HepG2 (cell line): ENCODE data around the gene MTFR1L. TPM values are rescaled to one million over a fixed set of nuclear protein-coding genes. Genes with fewer than 3 reads are reported as not detected.

ENCODE experiments used
- EZH2 ChIP-seq: conservative IDR thresholded peaks from 2 replicates; pipeline ENCODE4 v1.6.1; 2012; ENCODE audit warnings: mild to moderate bottlenecking, low read depth, low read length, moderate library complexity
- FOXO1 ChIP-seq: sonication (generic); formaldehyde crosslinking; IDR thresholded peaks from 2 replicates; pipeline ENCODE4 v1.4.0; 2020; ENCODE audit warnings: missing genetic modification reagents
- KDM3A ChIP-seq: IDR thresholded peaks from 2 replicates; pipeline ENCODE4 v1.6.1; 2018; ENCODE audit warnings: low read depth, missing compliant biosample characterization
- MLLT10 ChIP-seq: sonication (generic); formaldehyde crosslinking; IDR thresholded peaks from 2 replicates; pipeline ENCODE4 v1.4.0; 2020; ENCODE audit warnings: missing genetic modification reagents
- NAIF1 ChIP-seq: sonication (generic); formaldehyde crosslinking; IDR thresholded peaks from 2 replicates; pipeline ENCODE4 v1.5.0; 2020; ENCODE audit warnings: mild to moderate bottlenecking, missing genetic modification reagents, borderline replicate concordance
- ZFP37 ChIP-seq: sonication (generic); formaldehyde crosslinking; IDR thresholded peaks from 2 replicates; pipeline ENCODE4 v1.4.0; 2020; ENCODE audit warnings: missing genetic modification reagents, borderline replicate concordance
- ZFY ChIP-seq: sonication (generic); formaldehyde crosslinking; IDR thresholded peaks from 2 replicates; pipeline ENCODE4 v1.4.0; 2020; ENCODE audit warnings: missing genetic modification reagents
- ZNF160 ChIP-seq: sonication (generic); formaldehyde crosslinking; IDR thresholded peaks from 2 replicates; pipeline ENCODE4 v1.8.0; 2022; ENCODE audit warnings: mild to moderate bottlenecking, inconsistent platforms, missing genetic modification reagents
- ZNF20 ChIP-seq: sonication (generic); formaldehyde crosslinking; IDR thresholded peaks from 2 replicates; pipeline ENCODE4 v1.4.0; 2020; ENCODE audit warnings: mild to moderate bottlenecking, moderate library complexity, missing genetic modification reagents
- ZNF33B ChIP-seq: sonication (generic); formaldehyde crosslinking; IDR thresholded peaks from 2 replicates; pipeline ENCODE4 v1.5.1; 2020; ENCODE audit warnings: mild to moderate bottlenecking, missing genetic modification reagents
- polyA plus RNA-seq, 8 experiments: library from polyadenylated mRNA; depleted of rRNA in 3 of 8; stranded (reverse) in 7 of 8; unstranded in 1 of 8; fragments of >200 nt; fragmentation: Illumina TruSeq in 4 of 8; extraction: Trizol in 4 of 8; gene quantifications; 2 replicates each; pipeline versions ENCODE4 v1.2.1 to v1.2.3, GENCODE V29; 2011 to 2016; ENCODE audit warnings: low read depth in 4 of 8, missing spikeins in 1 of 8, mixed read lengths in 1 of 8; ENCODE audit not compliant: insufficient read depth in 1 of 8
- total RNA-seq, 5 experiments: library from RNA; depleted of rRNA; stranded (reverse); fragments of >200 nt; fragmentation: Illumina TruSeq; extraction: Trizol; gene quantifications; 2 replicates each; pipeline ENCODE4 v1.2.3, GENCODE V29; 2016; ENCODE audit warnings: low read depth in 1 of 5
- TF ChIP-seq, protein P1 (sequence below): sonication (generic); formaldehyde crosslinking; IDR thresholded peaks from 2 replicates; pipeline ENCODE4 v1.4.0; 2020; ENCODE audit warnings: missing genetic modification reagents, borderline replicate concordance
- TF ChIP-seq, protein P2 (sequence below): IDR thresholded peaks from 2 replicates; pipeline ENCODE4 v1.6.1; 2018; ENCODE audit warnings: missing genetic modification reagents, mild to moderate bottlenecking, missing compliant biosample characterization
- TF ChIP-seq, protein P3 (sequence below): sonication (generic); formaldehyde crosslinking; IDR thresholded peaks from 2 replicates; pipeline ENCODE4 v1.8.0; 2022; ENCODE audit warnings: mild to moderate bottlenecking, missing genetic modification reagents
- TF ChIP-seq, protein P4 (sequence below): sonication (generic); formaldehyde crosslinking; IDR thresholded peaks from 2 replicates; pipeline ENCODE4 v1.4.0; 2020; ENCODE audit warnings: missing genetic modification reagents, borderline replicate concordance
- TF ChIP-seq, protein P5 (sequence below): sonication (generic); formaldehyde crosslinking; IDR thresholded peaks from 2 replicates; pipeline ENCODE4 v1.4.0; 2020; ENCODE audit warnings: missing genetic modification reagents
- TF ChIP-seq, protein P6 (sequence below): IDR thresholded peaks from 2 replicates; pipeline ENCODE4 v1.6.1; 2016; ENCODE audit warnings: low read depth

MTFR1L gene
- total and polyA plus RNA-seq, 2 of the 13 experiments (the other 11 are each of a cell fraction or from before 2014, with no cell fraction given), result 38.0 to 55.7 TPM

DNA sequence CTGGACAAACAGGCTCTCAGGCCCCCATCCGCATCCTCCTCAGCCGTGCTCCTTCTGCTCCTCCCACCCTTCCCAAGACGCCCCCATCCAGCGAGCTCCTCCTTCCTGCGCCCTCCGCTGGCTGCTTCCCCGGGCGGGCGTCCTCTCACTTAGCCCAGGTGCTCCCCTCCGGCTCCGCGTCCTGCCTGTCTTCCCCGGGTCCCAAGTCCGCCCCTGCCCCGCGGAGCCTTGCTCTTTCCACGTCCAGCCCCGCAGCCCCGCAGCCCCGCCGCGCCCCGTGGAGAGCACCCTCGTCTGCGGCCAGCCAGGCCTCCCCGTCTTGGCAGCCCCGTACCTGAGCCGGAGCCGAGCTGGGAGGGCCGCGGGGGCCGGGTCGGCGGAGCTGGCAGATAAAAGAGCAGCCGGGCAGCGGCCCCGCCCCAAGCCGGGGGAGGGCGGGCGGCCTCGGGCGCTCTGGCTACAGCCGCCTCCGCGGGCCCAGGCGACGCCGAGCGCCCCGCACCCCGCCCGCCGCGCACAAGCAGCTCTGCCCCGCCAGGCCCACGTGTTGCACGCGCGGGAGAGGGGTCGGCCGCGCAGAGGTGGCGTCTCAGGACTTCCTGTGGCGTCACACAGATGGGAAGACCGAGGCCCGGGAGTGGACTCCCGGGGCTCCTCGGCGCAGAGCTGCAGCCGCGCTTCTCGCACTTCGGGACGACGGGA lies 55.6 kb downstream of the MTFR1L start, which contains the start of gene PAQR7 (continued):
- TF ChIP-seq, protein P1, sequence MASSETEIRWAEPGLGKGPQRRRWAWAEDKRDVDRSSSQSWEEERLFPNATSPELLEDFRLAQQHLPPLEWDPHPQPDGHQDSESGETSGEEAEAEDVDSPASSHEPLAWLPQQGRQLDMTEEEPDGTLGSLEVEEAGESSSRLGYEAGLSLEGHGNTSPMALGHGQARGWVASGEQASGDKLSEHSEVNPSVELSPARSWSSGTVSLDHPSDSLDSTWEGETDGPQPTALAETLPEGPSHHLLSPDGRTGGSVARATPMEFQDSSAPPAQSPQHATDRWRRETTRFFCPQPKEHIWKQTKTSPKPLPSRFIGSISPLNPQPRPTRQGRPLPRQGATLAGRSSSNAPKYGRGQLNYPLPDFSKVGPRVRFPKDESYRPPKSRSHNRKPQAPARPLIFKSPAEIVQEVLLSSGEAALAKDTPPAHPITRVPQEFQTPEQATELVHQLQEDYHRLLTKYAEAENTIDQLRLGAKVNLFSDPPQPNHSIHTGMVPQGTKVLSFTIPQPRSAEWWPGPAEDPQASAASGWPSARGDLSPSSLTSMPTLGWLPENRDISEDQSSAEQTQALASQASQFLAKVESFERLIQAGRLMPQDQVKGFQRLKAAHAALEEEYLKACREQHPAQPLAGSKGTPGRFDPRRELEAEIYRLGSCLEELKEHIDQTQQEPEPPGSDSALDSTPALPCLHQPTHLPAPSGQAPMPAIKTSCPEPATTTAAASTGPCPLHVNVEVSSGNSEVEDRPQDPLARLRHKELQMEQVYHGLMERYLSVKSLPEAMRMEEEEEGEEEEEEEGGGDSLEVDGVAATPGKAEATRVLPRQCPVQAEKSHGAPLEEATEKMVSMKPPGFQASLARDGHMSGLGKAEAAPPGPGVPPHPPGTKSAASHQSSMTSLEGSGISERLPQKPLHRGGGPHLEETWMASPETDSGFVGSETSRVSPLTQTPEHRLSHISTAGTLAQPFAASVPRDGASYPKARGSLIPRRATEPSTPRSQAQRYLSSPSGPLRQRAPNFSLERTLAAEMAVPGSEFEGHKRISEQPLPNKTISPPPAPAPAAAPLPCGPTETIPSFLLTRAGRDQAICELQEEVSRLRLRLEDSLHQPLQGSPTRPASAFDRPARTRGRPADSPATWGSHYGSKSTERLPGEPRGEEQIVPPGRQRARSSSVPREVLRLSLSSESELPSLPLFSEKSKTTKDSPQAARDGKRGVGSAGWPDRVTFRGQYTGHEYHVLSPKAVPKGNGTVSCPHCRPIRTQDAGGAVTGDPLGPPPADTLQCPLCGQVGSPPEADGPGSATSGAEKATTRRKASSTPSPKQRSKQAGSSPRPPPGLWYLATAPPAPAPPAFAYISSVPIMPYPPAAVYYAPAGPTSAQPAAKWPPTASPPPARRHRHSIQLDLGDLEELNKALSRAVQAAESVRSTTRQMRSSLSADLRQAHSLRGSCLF (CRISPR knock-in tag), result peak; percentile 68; the same call in 1 of the 2 replicates
- no peak for TF ChIP-seq EZH2
- peak; percentile 87 for TF ChIP-seq ZFY (CRISPR knock-in tag)
- TF ChIP-seq NAIF1, result peak; percentile 68; the same call in 1 of the 2 replicates
- TF ChIP-seq ZNF20 (CRISPR knock-in tag), result no peak
- TF ChIP-seq, protein P2, sequence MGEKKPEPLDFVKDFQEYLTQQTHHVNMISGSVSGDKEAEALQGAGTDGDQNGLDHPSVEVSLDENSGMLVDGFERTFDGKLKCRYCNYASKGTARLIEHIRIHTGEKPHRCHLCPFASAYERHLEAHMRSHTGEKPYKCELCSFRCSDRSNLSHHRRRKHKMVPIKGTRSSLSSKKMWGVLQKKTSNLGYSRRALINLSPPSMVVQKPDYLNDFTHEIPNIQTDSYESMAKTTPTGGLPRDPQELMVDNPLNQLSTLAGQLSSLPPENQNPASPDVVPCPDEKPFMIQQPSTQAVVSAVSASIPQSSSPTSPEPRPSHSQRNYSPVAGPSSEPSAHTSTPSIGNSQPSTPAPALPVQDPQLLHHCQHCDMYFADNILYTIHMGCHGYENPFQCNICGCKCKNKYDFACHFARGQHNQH (CRISPR knock-in tag), result 0 out of 2 replicates have a peak, but pooled peaks have one; percentile 76
- TF ChIP-seq, protein P3, sequence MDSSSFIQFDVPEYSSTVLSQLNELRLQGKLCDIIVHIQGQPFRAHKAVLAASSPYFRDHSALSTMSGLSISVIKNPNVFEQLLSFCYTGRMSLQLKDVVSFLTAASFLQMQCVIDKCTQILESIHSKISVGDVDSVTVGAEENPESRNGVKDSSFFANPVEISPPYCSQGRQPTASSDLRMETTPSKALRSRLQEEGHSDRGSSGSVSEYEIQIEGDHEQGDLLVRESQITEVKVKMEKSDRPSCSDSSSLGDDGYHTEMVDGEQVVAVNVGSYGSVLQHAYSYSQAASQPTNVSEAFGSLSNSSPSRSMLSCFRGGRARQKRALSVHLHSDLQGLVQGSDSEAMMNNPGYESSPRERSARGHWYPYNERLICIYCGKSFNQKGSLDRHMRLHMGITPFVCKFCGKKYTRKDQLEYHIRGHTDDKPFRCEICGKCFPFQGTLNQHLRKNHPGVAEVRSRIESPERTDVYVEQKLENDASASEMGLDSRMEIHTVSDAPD (CRISPR knock-in tag), result 0 out of 2 replicates have a peak, but pooled peaks have one; percentile 26
- TF ChIP-seq, protein P4, sequence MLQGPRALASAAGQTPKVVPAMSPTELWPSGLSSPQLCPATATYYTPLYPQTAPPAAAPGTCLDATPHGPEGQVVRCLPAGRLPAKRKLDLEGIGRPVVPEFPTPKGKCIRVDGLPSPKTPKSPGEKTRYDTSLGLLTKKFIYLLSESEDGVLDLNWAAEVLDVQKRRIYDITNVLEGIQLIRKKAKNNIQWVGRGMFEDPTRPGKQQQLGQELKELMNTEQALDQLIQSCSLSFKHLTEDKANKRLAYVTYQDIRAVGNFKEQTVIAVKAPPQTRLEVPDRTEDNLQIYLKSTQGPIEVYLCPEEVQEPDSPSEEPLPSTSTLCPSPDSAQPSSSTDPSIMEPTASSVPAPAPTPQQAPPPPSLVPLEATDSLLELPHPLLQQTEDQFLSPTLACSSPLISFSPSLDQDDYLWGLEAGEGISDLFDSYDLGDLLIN (CRISPR knock-in tag), result no peak
- TF ChIP-seq, protein P5, sequence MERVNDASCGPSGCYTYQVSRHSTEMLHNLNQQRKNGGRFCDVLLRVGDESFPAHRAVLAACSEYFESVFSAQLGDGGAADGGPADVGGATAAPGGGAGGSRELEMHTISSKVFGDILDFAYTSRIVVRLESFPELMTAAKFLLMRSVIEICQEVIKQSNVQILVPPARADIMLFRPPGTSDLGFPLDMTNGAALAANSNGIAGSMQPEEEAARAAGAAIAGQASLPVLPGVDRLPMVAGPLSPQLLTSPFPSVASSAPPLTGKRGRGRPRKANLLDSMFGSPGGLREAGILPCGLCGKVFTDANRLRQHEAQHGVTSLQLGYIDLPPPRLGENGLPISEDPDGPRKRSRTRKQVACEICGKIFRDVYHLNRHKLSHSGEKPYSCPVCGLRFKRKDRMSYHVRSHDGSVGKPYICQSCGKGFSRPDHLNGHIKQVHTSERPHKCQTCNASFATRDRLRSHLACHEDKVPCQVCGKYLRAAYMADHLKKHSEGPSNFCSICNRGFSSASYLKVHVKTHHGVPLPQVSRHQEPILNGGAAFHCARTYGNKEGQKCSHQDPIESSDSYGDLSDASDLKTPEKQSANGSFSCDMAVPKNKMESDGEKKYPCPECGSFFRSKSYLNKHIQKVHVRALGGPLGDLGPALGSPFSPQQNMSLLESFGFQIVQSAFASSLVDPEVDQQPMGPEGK (CRISPR knock-in tag), result peak; percentile 90
- no peak for TF ChIP-seq MLLT10
- TF ChIP-seq ZNF33B (CRISPR knock-in tag), result peak; percentile 92; the same call in 1 of the 2 replicates
- 0 out of 2 replicates have a peak, but pooled peaks have one; percentile 25 for TF ChIP-seq KDM3A (CRISPR knock-in tag)
- peak; percentile 72; the same call in 1 of the 2 replicates for TF ChIP-seq ZNF160
- TF ChIP-seq FOXO1, result no peak; the same call in 1 of the 2 replicates
- no peak for TF ChIP-seq ZFP37 (CRISPR knock-in tag)
- TF ChIP-seq, protein P6, sequence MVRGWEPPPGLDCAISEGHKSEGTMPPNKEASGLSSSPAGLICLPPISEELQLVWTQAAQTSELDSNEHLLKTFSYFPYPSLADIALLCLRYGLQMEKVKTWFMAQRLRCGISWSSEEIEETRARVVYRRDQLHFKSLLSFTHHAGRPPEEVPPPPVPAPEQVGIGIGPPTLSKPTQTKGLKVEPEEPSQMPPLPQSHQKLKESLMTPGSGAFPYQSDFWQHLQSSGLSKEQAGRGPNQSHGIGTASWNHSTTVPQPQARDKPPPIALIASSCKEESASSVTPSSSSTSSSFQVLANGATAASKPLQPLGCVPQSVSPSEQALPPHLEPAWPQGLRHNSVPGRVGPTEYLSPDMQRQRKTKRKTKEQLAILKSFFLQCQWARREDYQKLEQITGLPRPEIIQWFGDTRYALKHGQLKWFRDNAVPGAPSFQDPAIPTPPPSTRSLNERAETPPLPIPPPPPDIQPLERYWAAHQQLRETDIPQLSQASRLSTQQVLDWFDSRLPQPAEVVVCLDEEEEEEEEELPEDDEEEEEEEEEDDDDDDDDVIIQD (CRISPR knock-in tag), result no peak
